T-helper 1 cell treated with Interleukin-12 subunit alpha and Interleukin-12 subunit beta and Interleukin-4 antibody, amounts not matched to agents 30 ng/mL and 1 ng/mL, for 36 hours (primary cell): ENCODE data around the gene CCDC110. TPM values are rescaled to one million over a fixed set of nuclear protein-coding genes. Genes with fewer than 3 reads are reported as not detected.

ENCODE experiments used
- intact Hi-C: fragments of 100-400 bp; cut with micrococcal nuclease; formaldehyde crosslinking; loops from one replicate; pipeline ENCODE4 v1.15.1; 2024
- total RNA-seq: library from RNA; stranded (reverse); gene quantifications from 2 replicates; pipeline ENCODE4 v1.2.3, GENCODE V29; 2022

The CCDC110 gene
- total RNA-seq, 1 donor from 2014 or later, result not detected

GRCh38 chr4:185472103-185472542 lies 590 bp upstream of the CCDC110 start:
- intact Hi-C loops, result no loop called here

- intact Hi-C loops, result loop anchor here (1.0 to 2.0 kb wide), 12 partner anchors 45 to 1966 kb away; partner anchors contain the start of genes ANKRD37, CASP3, CENPU and CYP4V2
Observed at GRCh38 chr4:185470501-185471195, 885 bp downstream of the CCDC110 start.

GRCh38 chr4:185469580-185470154 lies 1.9 kb downstream of the CCDC110 start:
- intact Hi-C loops, result loop anchor here (2.0 kb wide), 4 partner anchors 721 to 1965 kb away; partner anchors contain the start of genes CASP3, CYP4V2, ING2 and PRIMPOL

- intact Hi-C loops, result no loop called here
Observed at GRCh38 chr4:185468999-185469398, 2.5 kb downstream of the CCDC110 start.

GRCh38 chr4:185467991-185468390 lies 3.5 kb downstream of the CCDC110 start:
- intact Hi-C loops, result no loop called here

GRCh38 chr4:185467101-185467500 lies 4.4 kb downstream of the CCDC110 start:
- intact Hi-C loops, result no loop called here

GRCh38 chr4:185465707-185466106 lies 5.8 kb downstream of the CCDC110 start:
- intact Hi-C loops, result no loop called here

- intact Hi-C loops, result no loop called here
Observed at GRCh38 chr4:185464887-185465286, 6.6 kb downstream of the CCDC110 start.

GRCh38 chr4:185464183-185464582 lies 7.3 kb downstream of the CCDC110 start:
- intact Hi-C loops, result no loop called here

GRCh38 chr4:185463541-185463940 lies 8.0 kb downstream of the CCDC110 start:
- intact Hi-C loops, result no loop called here

- intact Hi-C loops, result no loop called here
Observed at GRCh38 chr4:185461565-185461964, 10.0 kb downstream of the CCDC110 start.

- intact Hi-C loops, result no loop called here
Observed at GRCh38 chr4:185457136-185457535, 14.4 kb downstream of the CCDC110 start.

GRCh38 chr4:185456131-185456530 lies 15.4 kb downstream of the CCDC110 start:
- intact Hi-C loops, result no loop called here

- intact Hi-C loops, result no loop called here
Observed at GRCh38 chr4:185445209-185445608, 26.3 kb downstream of the CCDC110 start.

GRCh38 chr4:185441479-185441878 lies 30.1 kb downstream of the CCDC110 start:
- intact Hi-C loops, result no loop called here

GRCh38 chr4:185437809-185438208 lies 33.7 kb downstream of the CCDC110 start:
- intact Hi-C loops, result no loop called here

- intact Hi-C loops, result no loop called here
Observed at GRCh38 chr4:185435466-185435865, 36.1 kb downstream of the CCDC110 start.

GRCh38 chr4:185429660-185430059 lies 41.9 kb downstream of the CCDC110 start:
- intact Hi-C loops, result loop anchor here (10.0 kb wide), 1 partner anchor 1985 kb away; the partner anchor contains the start of gene CDKN2AIP

- intact Hi-C loops, result loop anchor here (10.0 kb wide), 1 partner anchor 1982 kb away; the partner anchor contains the start of gene CDKN2AIP
Observed at GRCh38 chr4:185426960-185427688, 44.4 kb downstream of the CCDC110 start.

GRCh38 chr4:185425647-185426352 lies 45.7 kb downstream of the CCDC110 start, which contains the start of gene UFSP2:
Gene UFSP2, minus strand, starts transcription at chr4:185425964. Its CDS starts 96 bp downstream, at chr4:185425868.
- intact Hi-C loops, result loop anchor here (1.0 to 10.0 kb wide), 11 partner anchors 29 to 1981 kb away; partner anchors contain the start of genes ANKRD37, CCDC110, CDKN2AIP and CENPU
